ENCODE data around the gene NOTCH4.

NOTCH4 gene

DNA sequence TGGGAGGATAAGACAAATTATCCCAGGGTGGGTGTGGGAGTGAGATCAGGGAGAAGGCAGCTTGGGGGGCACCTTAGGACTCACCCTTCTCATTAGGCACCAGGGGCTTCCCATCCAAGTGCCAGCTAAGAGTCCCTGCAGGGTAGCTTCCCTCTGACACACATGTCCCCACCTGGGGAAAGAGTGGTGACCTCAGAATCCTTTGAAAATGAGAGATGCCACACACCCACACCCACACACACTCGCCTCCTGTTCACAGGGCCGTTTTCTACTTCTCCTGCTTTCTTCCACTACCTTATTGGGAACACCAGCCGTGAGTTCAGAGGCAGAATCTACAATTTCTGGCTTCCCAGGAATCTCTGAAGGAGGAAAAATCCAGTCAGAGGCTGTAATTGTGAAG is 40.8 kb downstream of the NOTCH4 start:
- no peak for DNase-seq (ENCODE audit: low read depth in 1 of 2, low spot score in 1 of 2)

DNA sequence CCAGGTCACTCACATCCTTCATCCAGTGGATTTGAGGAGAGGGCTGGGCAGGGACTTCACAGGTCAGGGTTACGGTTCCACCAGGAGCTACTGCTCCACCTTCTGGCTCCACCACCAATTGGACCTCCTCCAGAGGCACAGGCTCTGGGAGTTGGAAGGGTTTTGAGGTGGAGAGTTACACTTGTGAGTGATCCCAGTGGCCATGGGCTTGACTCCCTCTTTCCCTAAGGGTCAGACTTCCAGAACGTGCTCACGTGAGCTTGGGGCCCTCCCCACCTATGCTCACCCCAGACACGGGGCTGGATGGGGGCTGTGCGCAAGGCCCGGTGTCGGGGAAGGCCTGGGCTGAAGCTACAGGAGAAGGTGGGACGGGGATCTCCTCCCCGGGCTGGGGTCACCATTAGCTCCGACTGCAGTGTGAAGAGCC is 41.3 kb downstream of the NOTCH4 start:
- no peak for DNase-seq (ENCODE audit: low read depth in 1 of 2, low spot score in 1 of 2)

DNA sequence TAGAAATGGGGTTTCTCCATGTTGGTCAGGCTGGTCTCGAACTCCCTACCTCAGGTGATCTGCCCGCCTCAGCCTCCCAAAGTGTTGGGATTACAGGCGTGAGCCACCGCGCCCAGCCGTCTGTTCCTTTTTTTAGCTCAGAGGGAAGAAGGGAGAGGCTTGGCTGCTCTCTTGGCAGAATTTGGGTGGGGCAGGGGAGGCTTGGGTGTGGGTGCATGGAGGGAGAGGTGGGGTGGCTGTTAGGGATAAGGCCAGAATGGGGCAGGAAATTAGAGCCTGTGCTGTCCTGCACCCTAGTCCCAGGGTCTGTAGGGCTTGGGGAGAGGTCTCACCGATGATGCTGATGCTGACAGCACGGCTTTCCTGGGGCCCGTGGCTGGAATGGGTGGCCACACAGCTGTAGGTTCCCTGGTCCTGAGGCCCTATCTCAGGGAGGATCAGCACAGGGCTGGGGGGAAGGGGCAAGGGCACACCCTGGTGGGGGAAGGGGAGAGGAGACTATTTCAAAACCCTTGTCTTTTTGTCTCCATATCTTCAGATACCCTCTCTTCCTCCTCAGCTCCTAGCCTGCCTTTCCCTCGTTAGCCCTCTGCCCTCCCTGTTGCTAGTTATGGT is 41.8 kb downstream of the NOTCH4 start:
- no peak for DNase-seq (ENCODE audit: low read depth in 1 of 2, low spot score in 1 of 2)

DNA sequence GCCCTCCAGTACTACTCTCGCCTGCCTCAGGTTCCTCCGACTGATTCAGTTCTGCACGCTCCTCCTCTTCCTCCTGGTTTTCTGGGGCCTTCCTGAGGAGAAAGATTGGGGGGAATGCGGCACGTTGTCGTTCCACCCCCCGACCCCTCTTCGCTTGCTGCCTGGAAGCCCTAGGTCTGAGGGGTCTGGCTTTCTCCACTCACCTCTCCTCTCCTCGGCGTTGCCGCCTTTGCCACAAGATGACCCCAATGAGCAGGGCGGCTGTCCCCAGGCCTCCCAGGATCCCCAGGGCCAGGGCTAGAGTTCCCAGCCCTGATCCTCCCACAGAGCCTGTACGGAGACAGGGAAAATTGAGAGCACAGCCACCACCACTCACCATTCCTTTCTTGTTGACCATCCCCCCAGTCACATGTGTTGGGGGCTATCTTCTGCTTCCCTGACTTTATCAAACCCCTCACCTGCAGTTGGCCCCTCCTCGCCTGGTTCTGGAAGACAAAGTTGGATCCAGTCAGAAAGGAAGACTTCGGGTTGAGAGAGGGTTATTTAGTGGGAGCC is 42.6 kb downstream of the NOTCH4 start:
- DNase-seq (ENCODE audit: low read depth in 1 of 2, low spot score in 1 of 2), result no peak

DNA sequence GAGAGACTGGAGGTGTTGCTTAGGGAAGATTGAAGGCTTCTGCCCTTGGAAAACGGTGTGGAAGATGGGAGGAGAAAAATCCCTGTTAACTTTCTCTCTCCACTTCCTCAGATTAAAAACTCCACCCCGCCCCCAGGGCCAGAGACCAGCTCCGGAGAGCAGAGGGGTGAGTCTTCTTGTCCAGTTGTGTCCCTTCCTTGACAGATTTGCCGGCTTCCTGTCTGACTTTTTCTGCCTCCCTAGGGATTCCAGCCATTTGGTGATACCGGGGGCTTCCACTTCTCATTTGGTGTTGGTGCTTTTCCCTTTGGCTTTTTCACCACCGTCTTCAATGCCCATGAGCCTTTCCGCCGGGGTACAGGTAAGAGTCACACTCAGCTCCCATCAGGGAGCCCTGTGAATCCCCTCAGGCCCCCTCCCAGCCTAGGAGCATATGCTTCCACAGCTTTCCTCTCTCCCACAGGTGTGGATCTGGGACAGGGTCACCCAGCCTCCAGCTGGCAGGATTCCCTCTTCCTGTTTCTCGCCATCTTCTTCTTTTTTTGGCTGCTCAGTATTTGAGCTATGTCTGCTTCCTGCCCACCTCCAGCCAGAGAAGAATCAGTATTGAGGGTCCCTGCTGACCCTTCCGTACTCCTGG is 44.0 kb downstream of the NOTCH4 start:
- DNase-seq (ENCODE audit: low read depth in 1 of 2, low spot score in 1 of 2), result no peak

DNA sequence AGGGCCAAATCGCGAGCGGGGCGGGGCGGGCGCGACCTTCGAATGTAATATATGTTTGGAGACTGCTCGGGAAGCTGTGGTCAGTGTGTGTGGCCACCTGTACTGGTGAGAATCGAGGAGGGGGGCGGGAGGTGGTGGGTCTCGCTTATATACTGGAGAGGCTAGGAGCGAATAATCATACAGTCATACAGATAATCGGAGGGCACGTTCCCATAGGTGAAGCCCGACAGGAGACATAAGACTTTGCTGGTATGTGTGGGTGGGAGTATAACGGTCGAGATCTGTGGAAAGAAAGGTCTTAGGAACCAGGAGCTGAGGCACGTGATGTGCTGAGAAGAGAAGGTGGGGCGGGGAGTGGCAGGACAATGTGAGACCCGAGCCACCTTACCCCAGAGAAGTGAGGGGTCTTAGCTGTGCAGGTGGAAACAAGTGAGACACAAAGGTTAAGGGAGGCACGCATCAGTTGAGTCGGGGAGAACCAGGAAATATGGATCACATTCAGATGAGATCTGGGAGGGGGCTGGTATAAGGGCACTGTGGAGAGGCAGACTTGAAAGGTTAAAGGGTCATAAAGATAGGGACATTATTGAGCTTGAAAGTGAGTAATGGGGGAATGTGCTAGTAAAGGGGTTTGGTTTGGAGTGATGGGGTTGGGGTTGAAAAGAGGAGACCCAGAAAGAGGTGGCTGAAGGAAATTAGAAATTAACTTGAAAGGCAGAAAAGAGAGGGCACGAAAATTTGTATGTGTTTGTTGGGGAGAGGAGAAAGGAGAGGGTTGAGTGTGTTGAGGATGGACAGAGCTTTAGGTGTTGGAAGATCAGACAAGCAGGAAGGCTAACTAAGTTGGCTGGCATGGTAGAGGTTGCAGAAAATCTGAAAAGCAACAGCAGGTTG is 45.1 kb downstream of the NOTCH4 start:
- no peak for DNase-seq (ENCODE audit: low read depth in 1 of 2, low spot score in 1 of 2)

DNA sequence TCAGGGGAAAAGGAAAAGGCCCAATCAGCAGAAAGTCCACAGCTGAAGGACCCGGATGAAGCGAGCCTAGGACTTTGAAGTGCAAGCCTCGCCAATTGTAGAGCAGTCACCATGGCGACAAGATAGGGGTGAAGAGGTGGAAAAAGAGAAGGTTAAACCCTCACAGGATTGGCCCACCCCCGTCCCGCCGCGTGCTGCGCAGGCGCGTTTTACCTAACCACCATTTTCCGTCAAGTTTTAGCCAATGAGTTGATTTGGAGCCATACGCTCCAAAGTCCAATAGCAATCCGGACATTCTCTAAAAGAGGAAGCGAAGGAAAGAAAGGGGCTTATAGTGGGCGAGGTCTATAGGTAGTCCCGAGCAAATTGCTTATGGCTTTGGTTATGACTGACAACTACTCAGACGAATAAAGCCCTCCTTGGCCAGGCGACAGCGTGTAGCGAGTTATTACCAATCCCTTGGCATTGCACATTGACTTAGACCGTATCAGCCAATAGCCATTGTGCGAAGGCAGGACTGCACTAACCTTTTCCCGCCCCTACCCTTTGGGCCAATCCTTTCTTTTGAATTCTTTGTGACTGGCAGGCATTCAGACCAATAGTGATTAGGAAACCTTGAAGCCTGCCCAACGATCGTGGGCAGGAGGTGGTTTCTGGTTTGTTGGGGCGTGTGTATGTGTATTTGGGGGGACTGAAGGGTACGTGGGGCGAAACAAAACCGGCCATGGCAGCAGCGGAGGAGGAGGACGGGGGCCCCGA is 45.9 kb downstream of the NOTCH4 start, which contains the start of gene RNF5:
RNF5 (plus strand) TSS at position 618 of the 759 bp plus-strand sequence; CDS start at position 725, 107 bp downstream.
- peak; percentile 79 to 87 for DNase-seq (ENCODE audit: low read depth in 1 of 2, low spot score in 1 of 2)

DNA sequence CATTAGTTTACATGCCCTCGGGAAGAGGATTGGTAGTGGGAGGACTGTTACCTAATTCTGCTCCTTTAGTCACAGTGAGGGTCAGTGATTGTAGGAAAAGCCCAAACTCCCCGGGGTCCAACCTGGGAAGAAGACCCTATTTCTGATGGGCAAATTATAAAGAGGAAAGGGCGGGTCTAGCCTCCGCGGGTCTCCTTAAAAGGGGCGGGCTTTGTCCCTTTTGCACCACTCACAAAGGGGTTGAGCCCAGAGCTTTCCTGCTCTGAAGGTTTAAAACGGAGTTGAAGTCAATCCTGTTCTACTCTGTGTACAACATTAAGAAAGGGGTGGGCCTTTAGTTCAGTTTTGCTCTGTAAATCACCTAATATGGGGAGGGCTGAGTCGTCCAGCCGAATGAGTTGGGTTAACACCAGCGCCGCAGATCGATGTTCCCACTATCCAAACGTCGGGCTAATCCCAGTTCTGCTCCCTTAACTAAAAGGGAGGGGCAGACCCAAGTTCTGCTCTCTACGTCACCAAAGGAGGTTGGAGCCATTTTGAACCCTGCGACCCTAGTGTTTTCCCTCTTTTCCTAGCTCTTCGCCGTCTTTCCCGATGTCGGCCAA is 46.6 kb downstream of the NOTCH4 start:
- no peak for DNase-seq (ENCODE audit: low read depth in 1 of 2, low spot score in 1 of 2)

DNA sequence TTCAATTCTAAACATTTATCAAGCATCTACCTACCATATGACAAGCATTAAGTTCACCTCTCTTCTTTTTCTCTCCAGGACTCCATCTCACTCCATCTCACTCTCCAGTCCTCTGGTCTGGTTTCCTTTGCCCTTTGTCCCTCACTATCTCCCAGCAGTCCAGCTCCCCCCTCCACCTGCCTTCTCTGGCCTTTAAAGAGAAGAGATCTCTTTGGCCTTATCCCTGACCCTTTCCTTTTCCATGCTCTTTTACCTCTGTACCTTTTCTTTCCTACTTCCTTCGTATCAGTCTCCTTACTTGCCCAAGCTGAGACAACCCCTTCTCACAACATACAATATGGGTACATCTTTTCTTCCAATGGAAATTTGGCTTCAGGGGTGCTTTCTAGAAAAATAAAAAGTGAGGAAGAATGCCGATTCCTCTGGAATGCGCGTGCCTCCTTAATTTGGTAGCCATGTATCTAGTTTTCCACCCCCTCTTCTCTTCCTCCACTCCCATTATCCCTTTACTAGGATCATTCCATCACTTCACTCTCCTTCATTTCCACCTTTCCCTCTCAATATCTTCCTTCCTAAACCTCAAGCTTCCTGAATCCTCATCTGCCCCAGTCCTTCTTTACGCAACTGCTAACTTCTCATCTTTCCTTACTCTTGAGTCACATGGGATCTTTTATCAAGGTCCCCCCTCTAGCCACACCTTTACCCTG is 47.2 kb downstream of the NOTCH4 start:
- DNase-seq (ENCODE audit: low read depth in 1 of 2, low spot score in 1 of 2), result no peak

DNA sequence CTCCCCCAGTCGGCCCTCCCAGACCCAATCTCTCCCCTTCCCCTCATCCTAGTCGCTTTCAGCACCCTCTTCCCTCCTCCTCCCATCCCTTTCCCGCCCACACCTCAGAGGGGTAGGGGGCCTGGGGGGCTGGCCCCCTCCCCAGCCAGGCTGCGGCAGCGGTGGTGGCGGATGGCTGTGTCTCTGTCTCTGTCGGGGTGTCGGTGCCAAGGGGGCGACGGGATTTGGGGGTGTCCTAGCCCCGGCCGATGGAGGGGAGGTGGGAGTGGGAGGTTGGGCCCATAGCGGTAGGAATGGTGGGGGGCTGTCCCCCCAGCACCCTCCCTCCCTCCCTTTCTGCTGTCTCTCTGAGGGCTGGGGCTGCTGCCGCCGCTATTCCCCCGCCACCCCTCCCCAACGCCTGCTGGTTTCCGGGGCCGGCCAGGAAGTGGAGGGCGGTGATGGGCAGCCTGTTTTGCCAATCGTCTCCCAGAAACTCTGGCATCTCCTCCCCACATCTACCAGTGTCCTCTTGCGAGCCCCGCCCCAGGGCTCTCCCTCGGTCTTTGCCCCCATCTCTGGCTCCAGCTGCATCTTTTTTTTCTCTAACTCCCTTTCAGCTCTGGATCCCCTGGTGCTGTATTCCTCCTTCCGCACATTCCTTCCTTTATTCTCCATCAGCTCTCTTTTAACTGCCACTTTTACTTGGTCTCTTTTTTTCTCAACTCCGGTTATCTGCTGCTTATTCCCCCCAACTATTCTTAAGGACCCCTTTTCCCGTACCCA is 48.0 kb downstream of the NOTCH4 start, which contains the start of gene AGPAT1:
AGPAT1 (minus strand) TSS at position 374 of the 765 bp plus-strand sequence. CDS start 4,588 bp downstream, outside the sequence.
- DNase-seq (ENCODE audit: low read depth in 1 of 2, low spot score in 1 of 2), result peak; percentile 91 to 93

DNA sequence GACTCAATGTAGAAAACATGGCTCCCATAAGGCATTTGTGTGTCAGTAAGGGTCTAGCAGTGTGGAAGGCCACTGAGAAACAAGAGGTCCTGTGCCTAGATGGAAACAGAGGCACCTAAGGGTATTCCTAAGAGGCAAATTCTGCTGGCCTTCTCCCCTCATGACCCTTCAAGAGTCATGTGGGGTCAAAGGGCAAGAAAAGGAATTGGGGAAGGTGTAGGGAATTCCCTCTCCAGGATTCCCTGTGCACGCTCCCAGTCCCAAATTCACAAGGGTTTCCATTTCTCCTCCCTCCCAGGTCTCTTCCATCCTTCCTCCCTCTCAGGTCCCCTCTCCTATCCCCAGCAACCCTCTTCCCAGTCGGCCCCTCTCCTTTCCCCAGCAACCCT is 48.6 kb downstream of the NOTCH4 start:
- DNase-seq (ENCODE audit: low read depth in 1 of 2, low spot score in 1 of 2), result no peak

DNA sequence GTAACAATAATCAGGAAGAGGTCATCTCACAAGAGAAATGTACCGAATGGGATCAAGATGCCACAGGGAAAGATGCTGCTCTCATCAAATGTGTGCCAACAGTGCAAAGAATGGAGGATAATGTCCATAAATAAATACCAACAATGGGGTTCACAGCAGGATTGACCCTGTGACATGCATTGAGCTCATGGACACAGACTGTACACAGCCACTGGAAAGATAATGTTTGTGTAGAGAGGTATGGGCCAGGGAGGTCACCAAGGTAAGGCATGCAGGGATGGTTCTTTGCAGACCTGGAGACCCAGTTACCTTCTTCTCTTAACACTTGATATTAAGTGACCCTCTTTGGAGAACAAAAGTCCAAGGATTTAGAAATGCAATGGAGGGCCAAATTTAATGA is 49.5 kb downstream of the NOTCH4 start:
- DNase-seq (ENCODE audit: low read depth in 1 of 2, low spot score in 1 of 2), result no peak

DNA sequence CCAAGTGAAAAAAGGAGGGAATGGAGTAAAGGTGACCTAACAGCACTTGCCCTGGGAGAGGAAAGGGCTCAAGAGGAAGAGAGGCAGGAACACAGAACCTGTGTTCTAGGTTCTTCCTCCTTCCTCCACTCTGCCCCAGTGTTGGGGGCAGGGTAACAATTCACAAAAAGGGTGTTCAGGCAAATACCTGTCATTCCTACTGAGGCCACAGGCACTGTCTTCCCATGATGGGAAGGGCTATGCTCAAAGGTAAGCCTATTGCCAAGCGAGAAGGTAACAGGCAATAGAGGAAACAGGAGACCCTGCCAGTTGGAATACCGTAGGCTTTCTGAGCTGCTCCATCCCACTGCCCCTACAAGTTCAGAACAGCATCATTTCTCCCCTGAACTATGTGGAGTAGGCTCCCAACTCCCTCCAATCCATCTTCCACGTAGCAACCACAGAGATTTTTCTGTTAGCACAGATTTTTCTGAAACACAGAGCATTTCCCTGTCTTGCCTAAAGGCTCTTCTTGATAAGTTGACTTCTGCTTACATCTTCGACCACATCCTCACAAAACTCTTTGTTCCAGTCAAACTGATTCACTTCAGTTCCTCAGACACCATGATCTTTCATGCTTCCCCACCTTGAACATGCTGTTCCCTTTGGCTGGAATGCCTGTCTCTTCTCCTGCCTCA is 50.7 kb downstream of the NOTCH4 start:
- DNase-seq (ENCODE audit: low read depth in 1 of 2, low spot score in 1 of 2), result no peak

DNA sequence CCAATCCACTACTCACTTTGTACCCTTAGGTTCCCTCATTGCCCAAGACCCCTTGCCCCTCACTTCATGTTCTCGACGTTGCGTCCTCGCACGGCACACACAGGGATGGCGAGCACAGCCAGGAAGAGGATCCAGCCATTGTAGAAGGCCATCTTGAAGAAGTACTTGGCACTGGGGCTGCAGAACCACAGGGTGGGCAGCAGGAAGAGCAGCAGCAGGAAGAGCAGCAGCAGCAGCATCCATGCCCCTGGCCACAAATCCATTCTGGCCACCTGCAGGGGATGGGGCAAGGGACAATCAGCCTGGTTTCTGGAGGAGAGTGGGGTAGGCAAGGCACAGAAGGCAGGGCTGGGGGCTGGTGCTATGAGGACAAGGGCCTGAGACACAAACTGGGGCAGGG is 52.6 kb downstream of the NOTCH4 start:
- DNase-seq (ENCODE audit: low read depth in 1 of 2, low spot score in 1 of 2), result no peak

DNA sequence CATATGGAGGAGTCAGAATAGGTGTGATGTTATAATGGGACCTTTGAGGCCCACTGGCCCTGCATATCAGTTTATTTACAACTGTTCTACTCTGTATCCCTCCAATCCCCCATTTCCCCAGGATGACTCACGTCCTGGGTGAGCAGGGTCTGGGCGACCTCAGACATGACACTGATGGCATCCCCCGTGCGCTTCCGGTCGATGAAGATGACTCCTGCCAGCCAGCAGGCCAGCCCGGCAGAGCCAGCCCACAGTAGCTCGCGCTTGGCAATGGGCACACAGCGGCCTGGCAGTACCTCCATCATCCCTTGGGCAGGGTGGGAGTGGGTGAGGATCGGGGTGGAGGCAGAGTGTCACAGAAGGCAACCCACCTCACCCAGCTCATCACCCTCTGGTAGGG is 53.6 kb downstream of the NOTCH4 start:
- DNase-seq (ENCODE audit: low read depth in 1 of 2, low spot score in 1 of 2), result no peak

DNA sequence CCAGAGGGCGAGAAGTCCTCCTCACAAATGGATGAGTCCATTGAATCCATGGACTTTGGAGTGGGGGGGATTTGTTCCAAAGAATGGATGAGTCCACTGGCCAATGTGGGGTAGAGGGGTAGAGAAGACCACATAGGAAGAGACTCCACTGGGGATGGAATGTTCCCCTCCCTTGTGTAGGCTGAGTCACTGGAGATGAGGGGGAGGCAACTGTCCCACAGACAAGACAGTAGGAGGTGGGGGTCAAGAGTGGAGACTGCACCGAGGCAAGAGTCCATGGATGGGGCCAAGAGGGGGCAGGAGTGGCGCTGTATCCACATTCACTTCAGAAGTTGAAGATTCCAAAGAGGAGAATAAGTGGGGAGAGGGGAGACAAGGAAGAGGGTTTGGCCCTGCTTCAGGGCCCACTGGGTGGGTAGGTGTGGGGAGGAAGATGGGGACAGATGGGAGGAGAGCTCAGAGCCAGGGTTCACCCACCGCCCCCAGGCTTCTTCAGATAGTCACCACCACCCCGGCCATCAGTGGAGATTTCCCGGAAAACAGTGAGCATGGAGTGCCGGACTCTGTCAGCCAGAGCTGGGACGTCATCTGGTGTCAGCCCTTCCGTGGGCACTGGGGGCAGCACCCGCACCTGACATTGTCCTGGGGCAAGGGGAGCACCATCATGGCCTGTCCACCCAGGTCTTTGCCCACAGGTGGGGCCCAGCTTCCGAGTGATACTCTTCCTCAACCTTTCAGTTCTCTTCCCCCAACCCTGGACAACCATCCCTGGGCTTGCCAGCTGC is 54.9 kb downstream of the NOTCH4 start:
- no peak for DNase-seq (ENCODE audit: low read depth in 1 of 2, low spot score in 1 of 2)

DNA sequence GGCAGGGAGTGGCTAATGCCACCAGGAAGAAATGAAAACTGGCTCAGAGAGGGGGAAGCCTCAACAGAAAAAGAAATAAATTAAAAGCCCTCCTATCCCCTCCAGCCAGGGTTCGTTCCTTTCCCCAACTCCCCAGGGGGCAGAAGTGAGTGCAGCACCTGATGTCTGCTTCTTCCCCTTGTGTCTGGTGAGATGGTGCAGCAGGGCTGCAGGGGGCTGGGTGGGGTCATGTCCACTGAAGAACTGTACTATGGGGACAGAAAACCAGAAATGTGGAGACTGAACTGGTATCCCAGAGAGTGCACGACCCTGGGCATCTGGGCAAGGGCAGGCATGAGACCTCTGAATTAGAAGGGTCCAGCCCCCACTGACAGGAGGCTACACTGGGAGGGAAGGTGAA is 55.5 kb downstream of the NOTCH4 start:
- no peak for DNase-seq (ENCODE audit: low read depth in 1 of 2, low spot score in 1 of 2)

DNA sequence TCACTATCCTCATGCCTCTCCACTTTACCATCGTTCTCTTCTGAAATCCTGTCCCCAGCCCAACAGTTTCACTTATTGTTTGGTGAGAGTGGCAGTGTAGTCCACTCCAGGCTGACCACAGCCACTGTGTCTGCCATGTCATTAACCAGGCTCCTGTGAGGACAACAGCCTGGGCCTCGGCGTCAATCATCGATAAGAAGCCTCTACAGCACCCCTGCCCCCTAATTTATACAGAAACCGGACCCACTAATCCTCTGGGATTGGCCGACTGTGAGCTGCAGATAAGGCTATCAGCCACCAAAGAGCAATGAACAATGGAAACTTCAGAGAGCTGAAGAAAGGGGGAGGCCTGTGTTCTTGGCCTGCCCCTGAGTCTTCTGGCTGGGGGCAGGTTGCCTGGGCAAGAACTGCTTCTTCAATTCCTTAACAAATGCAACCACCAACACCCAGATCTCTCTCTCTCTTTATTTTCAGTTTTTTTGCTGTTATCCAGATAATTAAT is 56.1 kb downstream of the NOTCH4 start:
- DNase-seq (ENCODE audit: low read depth in 1 of 2, low spot score in 1 of 2), result no peak
